ENCODE measurements around the gene SMTNL2.

Gene SMTNL2

DNA sequence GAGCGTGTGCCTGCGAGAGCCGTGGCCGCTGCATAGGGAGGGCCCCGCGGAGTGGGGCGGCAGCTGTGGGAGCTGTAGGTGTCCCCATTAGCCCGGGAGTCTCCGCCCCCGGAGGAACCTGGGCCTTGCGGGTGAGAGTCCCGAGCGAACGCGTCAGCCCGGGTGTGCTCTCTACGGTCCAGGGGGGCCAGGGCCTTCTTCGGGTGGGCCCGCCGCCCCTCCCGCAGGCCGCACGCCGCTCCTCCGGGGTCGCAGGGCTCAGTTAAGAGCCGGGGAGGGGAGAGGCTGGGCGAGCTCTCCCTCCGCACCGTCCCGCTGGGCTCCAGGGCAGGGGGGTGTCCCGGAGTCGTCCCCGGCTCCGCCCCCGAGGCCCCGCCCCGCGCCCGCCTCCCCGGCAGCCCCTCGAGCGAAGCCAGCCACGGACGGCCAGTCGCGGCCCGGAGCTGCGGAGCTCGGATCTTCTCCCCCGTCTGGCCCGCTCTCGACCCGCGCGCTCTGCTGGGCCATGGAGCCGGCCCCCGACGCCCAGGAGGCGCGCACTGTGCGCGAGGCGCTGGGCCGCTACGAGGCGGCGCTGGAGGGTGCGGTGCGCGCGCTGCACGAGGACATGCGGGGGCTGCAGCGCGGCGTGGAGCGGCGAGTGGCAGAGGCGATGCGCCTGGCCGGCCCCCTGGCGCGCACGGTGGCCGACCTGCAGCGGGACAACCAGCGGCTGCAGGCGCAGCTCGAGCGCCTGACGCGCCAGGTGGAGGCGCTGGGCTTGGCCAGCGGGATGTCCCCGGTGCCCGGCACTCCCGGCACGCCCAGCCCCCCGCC lies at the start of gene SMTNL2:
SMTNL2 (plus strand) TSS at position 429 of the 816 bp plus-strand sequence; CDS start at position 506, 77 bp downstream.
- DNase-seq = no peak

DNA sequence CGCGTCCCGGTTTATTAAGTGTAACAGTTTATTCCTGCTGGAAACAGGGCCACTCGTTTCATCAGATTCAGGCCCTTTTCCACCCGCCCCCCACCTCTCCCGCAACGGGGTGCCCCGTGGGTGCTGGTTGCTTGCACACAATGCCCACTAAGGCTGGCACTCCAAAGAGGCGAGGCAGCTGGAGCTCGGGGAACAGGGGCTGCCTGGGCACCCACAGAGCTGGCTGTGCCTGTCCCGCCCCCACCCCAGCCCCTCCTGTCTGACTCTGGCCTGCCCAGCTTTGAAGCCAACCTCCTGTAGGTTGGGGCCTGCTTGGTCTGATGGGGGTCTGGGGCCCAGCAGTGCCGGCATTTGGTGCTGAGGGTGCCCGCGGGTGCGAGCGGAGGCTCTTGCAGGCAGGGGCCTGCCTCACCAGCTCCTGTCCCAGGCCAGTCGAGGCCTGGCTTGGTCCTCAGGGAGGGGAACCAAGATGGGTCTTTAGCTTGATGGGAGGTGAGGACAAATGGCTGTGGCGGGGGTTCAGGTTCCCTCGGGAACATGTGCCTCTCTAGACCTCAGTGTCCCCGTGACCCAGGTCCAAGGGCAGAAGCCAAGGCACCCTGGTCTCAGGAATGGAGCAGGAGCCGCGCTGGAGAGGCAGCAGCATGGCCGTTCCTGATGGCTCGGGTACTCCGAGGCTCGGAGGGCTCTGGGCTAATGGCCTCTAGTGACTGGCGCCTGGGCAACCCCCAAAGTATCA lies 49.2 kb upstream of the SMTNL2 start:
- DNase-seq = no peak

DNA sequence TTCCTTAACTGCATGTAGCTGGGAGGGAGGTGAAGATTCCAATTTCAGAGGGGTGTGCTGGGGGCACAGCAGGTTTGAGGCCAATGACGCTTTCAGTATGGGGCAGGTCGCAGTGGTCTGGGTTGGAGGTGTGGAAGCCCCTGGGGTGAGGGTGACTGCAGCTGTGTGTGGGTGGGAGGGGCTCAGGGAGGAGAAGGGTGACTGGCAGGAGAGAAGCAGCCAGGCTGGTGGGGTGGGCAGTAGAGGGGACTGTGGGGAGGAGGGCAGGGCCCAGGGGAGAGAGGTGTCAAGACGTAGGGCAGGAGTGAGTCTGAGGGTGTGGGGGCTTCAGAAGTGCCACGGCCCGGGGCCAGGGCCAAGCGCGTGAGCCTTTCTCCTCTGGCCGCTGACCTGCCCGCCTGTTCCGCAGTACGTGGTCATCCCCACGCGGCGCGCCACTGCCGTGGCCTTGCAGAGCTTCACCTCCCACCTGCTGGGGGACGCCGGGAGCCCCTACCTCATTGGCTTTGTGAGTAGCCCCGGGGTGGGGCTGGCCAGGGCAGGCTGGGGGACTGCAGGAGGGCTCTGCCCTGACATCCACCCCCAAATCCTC lies 48.6 kb upstream of the SMTNL2 start:
- no peak for DNase-seq

DNA sequence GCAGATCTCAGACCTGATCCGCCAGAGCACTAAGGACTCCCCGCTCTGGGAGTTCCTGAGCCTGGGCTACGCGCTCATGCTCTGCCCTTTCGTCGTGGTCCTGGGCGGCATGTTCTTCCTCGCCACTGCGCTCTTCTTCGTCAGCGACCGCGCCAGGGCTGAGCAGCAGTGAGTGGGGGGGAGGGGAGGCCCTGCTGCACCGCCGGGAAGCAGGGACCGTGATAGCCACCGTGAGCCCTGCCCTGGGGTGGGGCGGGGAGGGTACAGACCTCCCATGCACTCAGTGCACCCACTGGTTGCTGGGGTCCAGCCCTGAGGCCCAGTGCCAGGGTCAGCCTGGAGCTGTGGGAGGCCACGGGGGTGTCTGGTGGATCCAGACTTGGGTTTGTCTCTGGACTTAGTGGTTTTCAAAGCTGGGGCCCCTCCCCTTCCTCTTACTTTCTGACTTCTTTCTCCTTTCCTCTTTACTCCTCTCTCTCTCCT lies 48.0 kb upstream of the SMTNL2 start:
- no peak for DNase-seq

DNA sequence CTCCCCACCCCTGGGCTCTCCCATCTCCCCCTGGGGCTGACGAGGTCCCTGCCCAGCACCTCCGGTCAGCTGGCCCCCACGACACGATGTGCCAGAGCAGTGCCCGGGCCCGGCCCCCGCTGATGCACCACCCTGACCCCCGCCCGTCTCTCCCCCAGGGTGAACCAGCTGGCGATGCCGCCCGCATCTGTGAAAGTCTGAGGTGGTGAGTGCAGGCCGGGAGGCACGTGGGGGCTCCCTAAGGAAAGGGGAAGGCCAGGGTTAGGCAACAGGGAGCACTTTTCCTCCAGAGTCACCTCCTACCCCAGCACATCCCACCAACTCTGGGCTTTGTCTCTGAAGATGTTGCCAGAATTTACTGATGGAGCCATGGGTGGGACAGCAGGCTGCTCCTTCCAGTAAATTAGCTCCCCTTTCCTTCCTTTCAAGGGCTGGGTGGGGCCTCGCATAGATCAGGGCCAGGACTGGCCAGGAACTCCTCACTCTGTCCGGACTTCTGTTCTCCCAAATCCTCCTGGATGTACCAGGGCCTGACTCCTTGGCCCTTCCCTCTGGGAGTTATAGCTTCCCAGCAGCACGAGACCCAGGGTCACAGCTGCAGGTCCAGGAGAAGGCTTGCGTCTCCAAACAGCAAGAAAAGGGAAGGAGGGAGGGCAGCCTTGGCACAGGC lies 47.5 kb upstream of the SMTNL2 start:
- no peak for DNase-seq

DNA sequence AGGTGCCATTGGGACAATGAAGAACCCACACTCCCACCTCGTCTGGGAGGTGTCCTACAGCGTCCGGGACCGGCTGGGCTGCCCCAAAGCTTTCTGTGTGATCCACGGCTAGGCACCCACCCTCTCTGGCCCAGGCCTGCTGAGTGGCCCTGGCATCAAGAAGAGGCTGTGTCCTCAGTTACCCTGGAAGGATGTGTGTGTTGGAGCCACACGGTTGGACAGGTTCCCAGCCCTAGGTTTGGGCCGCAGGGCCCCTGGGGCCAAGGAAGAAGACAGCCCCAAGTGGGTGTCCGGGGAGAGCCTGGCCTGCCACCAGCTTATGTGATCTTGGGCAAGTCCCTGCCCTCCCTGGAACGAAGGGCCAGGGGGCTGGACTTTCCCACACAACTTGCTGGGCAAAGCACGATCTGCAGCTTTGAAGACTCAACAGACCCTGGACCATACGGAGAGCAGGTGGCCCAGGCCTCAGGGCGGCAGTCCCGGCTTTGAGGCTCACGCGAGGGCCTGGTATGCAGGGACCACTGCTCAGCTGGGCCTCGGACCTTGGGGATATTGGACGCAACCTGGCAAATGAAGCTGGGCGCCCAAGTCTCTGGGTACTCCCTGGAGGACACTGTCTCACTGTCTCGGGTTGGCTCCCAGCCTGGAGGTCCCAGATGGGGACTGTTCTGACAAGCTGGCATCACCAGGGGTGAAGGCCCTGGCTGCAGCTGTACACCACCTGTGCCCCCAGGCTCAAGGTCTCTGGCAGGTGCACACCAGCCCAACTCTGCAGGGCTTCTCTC lies 46.7 kb upstream of the SMTNL2 start:
- DNase-seq = no peak

DNA sequence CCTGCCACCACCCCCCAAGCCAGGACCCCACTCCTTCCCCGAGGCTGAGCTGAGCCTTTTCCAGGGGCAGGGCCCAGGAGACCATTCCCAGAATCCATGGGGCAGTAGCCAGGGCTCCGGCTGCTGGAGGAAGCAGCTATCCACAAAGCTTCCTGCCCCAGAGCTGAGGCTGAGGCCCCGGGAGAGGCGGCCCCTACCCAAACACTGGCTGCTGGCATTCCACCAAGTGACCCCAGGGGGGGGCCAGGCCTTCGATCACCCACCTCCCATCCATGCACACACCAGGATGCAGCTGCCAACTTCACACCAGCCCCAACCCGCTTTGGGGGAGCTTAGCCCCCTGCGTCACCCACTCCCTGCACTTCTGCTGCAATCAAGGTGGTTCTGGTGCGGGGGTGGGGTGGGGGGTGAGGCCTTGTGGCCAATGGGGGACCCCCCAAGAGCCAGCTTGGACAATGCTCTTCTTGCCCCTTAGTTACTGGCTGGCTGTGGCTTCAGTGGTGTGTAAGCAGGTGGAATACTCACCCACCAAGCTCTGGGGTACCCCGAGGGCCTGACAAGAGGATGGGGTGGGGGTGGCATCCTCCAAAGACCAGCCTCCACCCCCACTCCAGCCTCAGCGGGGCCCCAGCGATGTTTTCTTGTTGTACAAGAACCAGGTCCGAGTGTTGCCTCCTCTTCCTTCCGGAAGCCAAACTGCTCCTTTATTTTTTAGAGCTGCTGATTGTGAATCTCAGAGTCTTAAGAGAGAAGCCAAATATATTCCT lies 45.9 kb upstream of the SMTNL2 start:
- no peak for DNase-seq

DNA sequence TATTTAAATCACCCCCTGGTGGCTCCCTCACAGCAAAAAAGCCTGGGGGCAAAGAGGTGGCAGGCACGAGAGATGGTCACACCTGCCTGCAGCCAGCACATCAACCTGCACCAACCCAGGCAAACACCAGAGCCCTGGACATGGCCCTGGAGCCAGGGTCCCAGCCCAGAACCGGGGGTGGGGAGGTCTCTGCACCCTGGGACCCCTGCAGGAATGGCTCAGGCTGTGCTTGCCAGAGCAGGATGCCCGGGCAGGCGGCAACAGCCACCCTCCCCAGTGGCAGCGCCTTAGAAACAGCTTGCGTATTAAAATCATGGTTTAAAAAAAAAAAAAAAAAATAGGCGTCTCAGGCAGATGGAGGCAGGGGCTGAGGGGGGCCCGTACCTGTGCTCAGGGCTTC lies 45.3 kb upstream of the SMTNL2 start:
- DNase-seq = no peak

DNA sequence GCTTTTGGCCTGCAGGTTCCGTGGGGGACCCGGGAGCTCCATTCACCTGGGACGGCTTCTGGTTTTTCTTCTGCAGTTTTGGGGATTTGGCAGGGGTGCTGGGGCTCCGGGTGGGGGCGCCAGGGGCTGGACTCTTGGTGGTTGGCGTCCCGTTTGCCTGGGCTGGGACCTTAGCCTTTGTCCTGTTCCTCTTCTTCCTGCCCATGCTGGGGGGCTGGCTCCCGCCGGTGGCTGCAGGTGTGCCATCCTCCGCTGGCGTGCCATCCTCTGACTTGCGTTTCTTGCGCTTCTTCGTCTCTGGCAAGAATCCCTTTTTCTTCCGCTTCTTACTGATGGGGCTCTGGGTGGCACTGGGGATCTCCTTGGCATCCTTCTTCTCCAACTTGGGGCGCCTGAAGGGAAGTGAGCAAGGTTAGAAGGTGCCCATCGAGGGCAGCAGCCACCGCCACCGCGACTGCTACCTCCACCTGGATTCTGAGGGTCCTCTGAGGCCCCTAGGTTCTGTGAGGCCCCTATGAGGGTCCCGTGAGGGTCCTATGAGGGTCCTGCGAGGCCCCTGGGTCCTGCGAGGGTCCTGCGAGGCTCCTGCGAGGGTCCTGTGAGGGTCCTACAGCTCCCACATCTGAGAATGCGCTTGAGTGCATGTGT lies 44.6 kb upstream of the SMTNL2 start:
- no peak for DNase-seq

DNA sequence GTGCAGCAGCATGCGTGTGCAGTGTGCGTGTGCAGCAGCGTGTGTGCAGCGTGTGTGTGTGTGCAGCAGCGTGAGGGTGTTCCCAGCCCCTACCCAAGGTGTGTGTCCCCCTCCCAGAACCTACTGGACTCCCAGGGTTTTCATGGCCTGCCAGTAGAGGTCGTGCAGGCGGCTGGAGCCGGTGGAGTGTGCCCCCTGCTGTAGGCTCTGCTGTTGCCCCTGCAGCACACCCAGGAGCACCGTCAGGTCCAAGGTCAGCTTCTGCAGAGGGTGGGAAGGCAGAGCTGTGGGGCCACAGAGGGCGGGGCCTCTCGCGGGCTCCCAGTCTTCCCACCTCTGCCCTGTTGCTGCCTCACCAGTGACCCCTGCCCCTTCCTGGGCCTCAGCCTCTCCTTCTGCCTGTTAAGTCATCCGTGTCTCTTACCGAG lies 44.1 kb upstream of the SMTNL2 start:
- DNase-seq = no peak

DNA sequence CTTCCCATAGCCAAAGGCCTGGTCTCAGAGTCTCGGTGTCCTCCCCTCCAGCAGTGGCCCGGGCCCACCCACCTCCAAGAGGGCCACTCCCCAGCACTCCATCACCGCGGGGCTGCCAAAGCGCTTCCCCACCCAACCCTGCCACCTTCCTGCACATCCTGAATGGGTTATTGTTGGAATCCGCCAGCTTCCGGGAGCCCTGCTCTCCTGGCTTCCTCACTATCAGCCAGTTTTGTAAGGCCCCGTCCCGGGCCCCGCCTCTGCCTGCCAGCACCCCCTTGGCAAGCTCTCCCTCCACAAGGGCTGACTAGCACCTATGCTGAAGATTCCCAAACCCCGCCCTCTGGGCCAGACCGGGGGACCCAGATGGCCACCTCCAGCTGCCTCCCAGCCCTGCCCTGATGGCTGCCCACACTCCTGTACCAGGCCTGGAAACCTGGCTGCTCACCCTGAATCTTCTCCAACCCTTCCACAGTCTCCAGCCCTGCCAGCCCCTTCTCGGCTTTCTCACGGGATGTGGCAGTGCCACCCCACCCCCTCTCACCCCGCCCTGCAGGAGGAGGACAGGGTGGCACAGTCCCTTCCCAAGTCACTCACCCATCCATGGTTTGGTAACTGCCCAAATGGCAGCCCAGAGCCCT lies 43.5 kb upstream of the SMTNL2 start:
- no peak for DNase-seq

DNA sequence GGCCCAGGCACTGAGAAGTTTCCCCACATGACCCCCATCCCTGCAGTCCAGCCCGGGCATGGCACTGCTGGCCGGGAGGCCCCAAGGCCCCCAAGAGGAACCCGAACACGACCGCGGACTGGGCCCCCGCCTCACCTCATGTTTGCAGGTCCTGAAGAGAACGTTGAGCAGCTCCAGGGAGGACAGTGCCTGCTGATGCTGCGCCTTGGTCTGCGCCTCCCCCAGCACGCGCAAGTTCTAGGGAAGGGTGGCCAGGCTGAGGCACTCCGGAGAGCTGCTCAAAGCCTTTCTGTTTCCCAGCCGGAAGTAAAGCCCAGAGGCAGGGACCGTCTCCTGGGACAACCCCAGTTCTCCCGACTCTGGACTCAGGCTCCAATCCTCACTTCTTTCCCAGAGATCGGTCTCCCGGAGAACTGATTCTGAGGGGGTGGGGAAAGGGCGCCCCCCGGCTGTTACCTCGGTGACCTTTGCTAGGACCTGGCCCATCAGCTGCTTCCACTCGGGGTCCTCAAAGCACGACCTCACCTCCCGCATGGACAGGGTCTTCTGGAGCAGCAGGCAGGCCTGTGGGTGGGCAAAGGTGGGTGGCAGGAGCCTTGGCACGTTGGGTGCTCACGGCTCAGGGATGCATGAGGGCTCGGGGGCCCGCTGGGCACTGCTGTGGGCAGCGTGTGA lies 42.9 kb upstream of the SMTNL2 start:
- DNase-seq = no peak

DNA sequence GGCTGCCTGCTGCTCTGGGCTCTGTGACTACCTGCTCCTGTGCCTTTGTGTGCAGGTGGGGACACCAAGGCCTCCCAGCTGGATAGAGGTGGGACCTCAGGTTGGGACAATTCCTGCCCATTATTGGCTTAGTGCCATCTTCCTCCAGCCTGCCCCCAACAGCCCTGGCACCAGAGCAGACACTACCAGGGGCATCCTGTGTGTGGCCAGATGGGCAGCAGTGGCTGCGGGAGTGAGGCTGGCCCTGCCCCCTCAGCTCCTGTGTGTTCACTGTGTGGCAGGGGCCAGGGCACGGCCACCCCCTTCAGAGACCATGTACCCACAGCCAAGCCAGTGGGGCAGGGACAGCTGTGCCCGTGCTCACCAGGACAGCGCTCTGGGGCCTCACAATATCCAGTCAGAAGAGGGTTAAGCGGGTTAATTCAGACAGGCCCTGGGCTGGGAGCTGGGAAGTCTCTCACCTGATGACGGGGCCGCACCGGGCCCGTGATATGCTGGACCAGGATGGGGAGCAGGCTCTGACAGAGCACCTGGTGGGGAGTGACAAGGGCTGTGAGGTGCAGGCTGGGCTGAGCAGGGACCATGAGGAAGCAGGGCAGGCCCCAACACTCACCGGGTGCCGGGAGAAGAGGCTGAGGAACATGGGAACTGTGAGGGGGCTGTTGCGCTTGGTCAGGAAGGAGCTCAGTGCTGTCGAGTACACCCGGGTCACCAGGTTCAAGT lies 42.2 kb upstream of the SMTNL2 start:
- no peak for DNase-seq

DNA sequence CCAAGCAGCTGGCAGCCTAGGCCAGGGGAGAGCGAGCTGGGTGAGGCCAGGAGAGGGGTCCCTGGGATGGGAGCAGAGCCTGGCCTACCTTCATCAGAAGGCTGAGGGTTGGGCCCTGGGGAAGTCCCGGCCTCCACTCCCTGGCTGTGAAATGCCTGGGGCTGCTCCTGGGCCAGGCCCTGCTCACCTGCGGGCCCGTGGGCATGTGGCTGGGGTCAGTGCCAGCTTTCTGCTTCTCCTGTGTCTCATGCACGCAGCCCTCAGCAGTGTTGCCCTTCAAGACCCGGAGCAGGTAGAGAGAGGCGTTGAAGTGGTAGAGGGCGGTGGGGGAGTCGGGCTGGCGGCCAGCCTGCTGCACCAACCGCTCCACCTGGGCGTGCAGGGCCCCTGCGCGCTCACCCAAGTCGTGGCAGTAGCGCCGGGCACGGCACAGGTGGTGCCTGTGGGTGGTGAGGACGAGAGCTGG lies 41.6 kb upstream of the SMTNL2 start:
- DNase-seq = no peak

DNA sequence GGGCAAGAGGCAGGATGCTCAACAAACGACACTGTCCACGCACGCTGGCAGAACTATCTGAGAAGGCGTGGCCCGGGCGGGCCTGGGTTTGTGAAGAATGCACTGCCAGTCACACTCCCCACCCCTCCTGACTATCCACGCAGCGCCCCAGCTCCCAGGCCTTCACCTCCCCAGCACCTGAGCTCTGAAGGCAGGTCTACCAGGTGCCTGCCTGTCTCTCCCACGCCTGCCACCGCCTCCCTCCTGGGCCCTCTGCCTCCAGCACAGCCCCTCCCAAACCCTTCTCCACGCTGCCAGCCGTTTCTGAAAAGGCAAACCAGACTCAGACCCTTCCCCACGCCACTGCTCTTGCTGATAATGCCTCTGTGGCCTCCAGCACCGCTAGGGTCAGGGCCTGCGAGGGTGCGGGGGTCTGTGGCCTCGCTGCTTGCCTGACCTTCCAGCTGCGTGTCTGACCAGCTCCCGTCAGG lies 40.7 kb upstream of the SMTNL2 start:
- no peak for DNase-seq

DNA sequence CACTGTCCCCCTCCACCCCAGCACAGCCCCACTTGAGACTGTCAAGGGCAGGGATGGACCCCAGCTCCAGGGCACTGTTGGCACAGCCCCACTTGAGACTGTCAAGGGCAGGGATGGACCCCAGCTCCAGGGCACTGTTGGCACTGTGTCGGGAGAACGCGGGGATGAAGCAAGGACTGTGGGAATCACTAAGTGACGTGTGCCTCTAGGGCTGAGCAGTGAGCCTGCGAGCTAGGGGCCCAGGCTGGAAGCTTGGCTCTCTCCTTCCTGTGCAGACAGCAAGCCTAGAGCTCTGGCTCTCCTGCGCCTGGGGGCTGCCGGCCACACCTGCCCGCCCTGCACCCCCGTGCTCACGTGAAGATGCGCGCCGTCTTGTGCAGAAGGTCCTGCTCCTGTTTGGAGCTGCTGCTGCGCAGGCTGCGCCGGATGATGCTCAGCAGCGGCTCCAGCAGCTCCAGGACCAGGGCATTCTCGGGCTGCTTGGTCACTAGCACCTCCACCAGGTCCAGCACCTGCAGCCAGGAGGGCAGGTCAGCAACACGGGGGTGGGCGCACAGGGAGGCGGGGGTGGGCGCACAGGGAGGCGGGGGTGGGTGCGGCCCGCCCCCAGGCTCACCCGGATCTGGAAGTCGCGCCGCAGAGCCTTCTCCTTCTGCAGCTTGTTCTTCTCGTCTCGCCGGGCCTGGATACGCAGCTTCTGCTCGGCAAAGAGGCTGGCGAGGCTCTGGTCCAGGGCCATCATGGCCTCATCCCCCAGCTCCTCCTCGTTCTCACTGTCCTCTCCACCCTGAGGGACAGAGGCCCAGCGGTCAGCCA lies 40.0 kb upstream of the SMTNL2 start:
- no peak for DNase-seq

DNA sequence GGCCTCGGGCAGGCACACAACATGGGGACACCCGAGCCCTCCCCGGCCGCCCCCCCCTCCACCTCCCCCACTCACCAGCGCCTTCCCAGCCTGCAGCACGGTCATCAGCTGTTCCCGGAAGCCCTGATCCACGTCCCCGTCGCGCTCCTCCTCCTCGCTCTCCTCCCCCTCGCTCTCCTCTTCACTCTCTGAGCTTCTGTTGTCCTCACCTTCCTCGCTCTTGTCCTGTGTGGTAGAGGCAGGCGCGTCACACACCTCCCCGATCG lies 39.4 kb upstream of the SMTNL2 start:
- DNase-seq = no peak

DNA sequence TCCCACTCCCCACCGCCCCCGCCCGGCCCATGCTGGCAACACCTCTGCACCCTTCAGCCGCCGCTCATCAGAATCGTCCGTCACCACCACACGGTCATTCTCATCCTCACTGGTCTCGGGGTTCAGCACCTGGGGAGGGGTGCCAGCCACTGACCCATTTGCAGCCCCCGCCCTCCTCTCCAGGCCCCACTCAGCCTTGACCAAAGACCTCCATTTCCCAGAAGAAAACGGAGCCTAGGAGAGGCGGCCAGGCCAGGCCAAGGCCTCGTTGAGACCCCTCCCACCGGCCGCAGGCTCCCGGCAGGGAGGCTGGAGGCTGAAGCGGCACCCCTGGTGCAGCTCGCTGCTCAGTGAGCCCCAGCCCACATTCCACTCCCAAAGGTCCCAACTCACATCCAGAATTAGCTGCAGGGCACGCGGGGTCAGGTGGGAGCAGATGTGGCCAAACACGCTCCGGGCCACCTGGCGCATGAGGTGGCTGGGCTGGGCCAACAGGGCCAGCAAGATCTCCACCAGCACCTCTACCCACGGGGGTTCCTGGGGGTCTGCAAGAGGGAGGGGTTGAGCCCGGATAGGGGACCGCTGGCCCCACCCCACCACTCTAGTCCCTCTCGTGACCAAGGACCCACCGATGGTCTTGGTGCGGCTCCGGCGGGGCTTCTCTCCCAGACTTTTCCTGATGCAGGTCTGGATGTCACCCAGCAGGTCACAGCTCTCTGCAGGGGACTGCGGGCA lies 38.9 kb upstream of the SMTNL2 start:
- no peak for DNase-seq

All from CD4-positive, alpha-beta T cell treated with Interferon alpha-2 for 1 hour (primary cell).